ENCODE data around the gene CFAP65.

CFAP65 gene

DNA sequence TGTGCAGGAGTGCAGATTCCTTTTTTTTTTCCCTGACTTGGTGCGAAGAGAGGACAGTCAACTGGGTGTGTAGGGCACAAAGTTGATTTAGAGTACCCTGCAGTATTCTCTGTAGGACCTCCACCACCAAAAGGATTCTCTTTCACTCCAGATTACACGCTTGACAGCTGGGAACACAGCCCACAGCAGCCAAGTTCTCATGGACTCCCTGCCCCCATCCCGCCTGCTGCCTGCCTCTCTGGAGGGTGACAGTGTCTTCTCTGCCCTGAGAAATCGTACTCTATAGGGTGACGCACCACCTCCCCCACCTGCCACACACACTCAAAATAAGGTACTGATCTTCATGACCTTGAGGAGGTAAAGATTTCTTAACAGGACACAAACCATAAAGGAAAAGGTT is 46.0 kb upstream of the CFAP65 start:
- CTCF ChIA-PET = interaction anchor here (1.7 to 2.2 kb wide), 2 partner anchors 15 to 17 kb away, joined by 9 to 11 read pairs; no protein-coding TSS in a partner anchor
- POLR2A ChIA-PET = no interaction called here

DNA sequence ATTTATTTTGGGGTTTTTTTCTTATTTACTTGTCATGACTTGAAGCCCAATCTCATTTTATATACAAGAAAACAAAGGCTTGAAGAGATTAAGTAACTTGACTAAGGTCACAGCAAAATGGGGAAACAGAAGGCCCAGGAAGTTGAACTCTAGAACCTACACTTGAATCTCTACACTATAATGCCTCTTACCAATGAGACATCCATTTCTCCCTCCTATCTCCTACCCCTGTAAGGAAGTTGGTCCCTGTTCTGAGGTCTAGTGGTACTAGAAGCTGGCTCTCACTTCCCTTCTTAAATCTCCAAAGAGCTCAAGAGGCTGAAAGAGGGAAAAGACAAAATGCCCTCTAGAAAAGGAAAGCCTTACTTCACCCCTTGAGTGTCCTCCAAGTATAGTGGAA is 44.9 kb upstream of the CFAP65 start:
- ChIA-PET CTCF (interaction anchor here (0.6 to 1.7 kb wide), 2 partner anchors 14 to 18 kb away, joined by 3 to 9 read pairs; no protein-coding TSS in a partner anchor), POLR2A (no interaction called here)
- no peak for DNase-seq (ENCODE audit: extremely low spot score)
- TF ChIP-seq FOXM1 (IDR thresholded peaks at IDR 0.05; ENCODE audit: borderline replicate concordance) = no peak
- no peak for TF ChIP-seq FOXA1 (IDR thresholded peaks at IDR 0.05)
- no peak for TF ChIP-seq SP1 (IDR thresholded peaks at IDR 0.05)
- no peak for TF ChIP-seq ARNT (IDR thresholded peaks at IDR 0.05)
- TF ChIP-seq ZNF384 (IDR thresholded peaks at IDR 0.05) = no peak
- no peak for TF ChIP-seq LEF1 (IDR thresholded peaks at IDR 0.05; ENCODE audit: borderline replicate concordance)
- TF ChIP-seq, protein P1, sequence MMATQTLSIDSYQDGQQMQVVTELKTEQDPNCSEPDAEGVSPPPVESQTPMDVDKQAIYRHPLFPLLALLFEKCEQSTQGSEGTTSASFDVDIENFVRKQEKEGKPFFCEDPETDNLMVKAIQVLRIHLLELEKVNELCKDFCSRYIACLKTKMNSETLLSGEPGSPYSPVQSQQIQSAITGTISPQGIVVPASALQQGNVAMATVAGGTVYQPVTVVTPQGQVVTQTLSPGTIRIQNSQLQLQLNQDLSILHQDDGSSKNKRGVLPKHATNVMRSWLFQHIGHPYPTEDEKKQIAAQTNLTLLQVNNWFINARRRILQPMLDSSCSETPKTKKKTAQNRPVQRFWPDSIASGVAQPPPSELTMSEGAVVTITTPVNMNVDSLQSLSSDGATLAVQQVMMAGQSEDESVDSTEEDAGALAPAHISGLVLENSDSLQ (IDR thresholded peaks at IDR 0.05) = no peak
- TF ChIP-seq CTBP1 (IDR thresholded peaks at IDR 0.05; ENCODE audit: borderline replicate concordance) = no peak
- no peak for TF ChIP-seq L3MBTL2 (conservative IDR thresholded peaks at IDR 0.05)
- no peak for TF ChIP-seq NFRKB (IDR thresholded peaks at IDR 0.05)
- TF ChIP-seq FOXK2 (IDR thresholded peaks at IDR 0.05) = no peak
- no peak for TF ChIP-seq ELF4 (IDR thresholded peaks at IDR 0.05)
- no peak for TF ChIP-seq BHLHE40 (IDR thresholded peaks at IDR 0.05; ENCODE audit: borderline replicate concordance)

More for the DNA sequence above, 46.0 kb upstream of the CFAP65 start:
- TF ChIP-seq HDGF (IDR thresholded peaks at IDR 0.05; ENCODE audit: borderline replicate concordance) (no peak), FOXM1 (IDR thresholded peaks at IDR 0.05; ENCODE audit: borderline replicate concordance) (no peak), ARNT (IDR thresholded peaks at IDR 0.05) (no peak), ELF4 (IDR thresholded peaks at IDR 0.05) (no peak), BHLHE40 (IDR thresholded peaks at IDR 0.05; ENCODE audit: borderline replicate concordance) (no peak), CTBP1 (IDR thresholded peaks at IDR 0.05; ENCODE audit: borderline replicate concordance) (no peak), FOXA1 (IDR thresholded peaks at IDR 0.05) (no peak), NFRKB (IDR thresholded peaks at IDR 0.05) (no peak), LEF1 (IDR thresholded peaks at IDR 0.05; ENCODE audit: borderline replicate concordance) (no peak), ZNF384 (IDR thresholded peaks at IDR 0.05) (no peak), TARDBP (IDR thresholded peaks at IDR 0.05) (no peak), L3MBTL2 (conservative IDR thresholded peaks at IDR 0.05) (no peak), SUZ12 (IDR thresholded peaks at IDR 0.05) (no peak), FOXK2 (IDR thresholded peaks at IDR 0.05) (no peak), SP1 (IDR thresholded peaks at IDR 0.05) (no peak)
- TF ChIP-seq, protein P1 (IDR thresholded peaks at IDR 0.05) = no peak
- no peak for DNase-seq (ENCODE audit: extremely low spot score)

DNA sequence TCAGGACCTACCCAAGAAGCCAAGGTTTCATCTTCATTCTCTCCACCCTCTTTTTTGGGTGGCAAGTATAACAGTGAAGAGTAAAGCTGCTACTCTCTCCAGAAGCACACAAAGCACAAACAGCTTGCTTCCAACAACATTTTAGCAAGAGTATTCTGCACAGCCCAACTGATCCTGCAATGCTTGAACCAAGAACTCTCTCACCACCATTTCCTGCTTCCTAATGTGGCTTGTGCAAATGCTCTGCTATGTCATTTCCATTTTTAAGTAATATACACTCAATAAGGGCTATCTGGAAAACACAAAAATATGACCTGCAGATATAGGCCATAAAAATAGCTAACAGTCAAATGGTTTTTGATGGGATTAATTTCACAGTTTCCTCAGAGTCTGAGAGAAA is 43.5 kb upstream of the CFAP65 start:
- TF ChIP-seq NFRKB (IDR thresholded peaks at IDR 0.05) (no peak), ELF4 (IDR thresholded peaks at IDR 0.05) (no peak), FOXA1 (IDR thresholded peaks at IDR 0.05) (no peak), L3MBTL2 (conservative IDR thresholded peaks at IDR 0.05) (no peak), SP1 (IDR thresholded peaks at IDR 0.05) (no peak), TARDBP (IDR thresholded peaks at IDR 0.05) (no peak), BHLHE40 (IDR thresholded peaks at IDR 0.05; ENCODE audit: borderline replicate concordance) (no peak), CTBP1 (IDR thresholded peaks at IDR 0.05; ENCODE audit: borderline replicate concordance) (no peak), LEF1 (IDR thresholded peaks at IDR 0.05; ENCODE audit: borderline replicate concordance) (no peak), HDGF (IDR thresholded peaks at IDR 0.05; ENCODE audit: borderline replicate concordance) (no peak), ARNT (IDR thresholded peaks at IDR 0.05) (no peak), FOXK2 (IDR thresholded peaks at IDR 0.05) (no peak), SUZ12 (IDR thresholded peaks at IDR 0.05) (no peak), ZNF384 (IDR thresholded peaks at IDR 0.05) (no peak), FOXM1 (IDR thresholded peaks at IDR 0.05; ENCODE audit: borderline replicate concordance) (no peak)
- TF ChIP-seq, protein P1 (IDR thresholded peaks at IDR 0.05) = no peak
- ChIA-PET CTCF (interaction anchor here (0.6 to 1.0 kb wide), 2 partner anchors 12 kb away, joined by 3 to 4 read pairs; no protein-coding TSS in a partner anchor), POLR2A (no interaction called here)
- no peak for DNase-seq (ENCODE audit: extremely low spot score)

DNA sequence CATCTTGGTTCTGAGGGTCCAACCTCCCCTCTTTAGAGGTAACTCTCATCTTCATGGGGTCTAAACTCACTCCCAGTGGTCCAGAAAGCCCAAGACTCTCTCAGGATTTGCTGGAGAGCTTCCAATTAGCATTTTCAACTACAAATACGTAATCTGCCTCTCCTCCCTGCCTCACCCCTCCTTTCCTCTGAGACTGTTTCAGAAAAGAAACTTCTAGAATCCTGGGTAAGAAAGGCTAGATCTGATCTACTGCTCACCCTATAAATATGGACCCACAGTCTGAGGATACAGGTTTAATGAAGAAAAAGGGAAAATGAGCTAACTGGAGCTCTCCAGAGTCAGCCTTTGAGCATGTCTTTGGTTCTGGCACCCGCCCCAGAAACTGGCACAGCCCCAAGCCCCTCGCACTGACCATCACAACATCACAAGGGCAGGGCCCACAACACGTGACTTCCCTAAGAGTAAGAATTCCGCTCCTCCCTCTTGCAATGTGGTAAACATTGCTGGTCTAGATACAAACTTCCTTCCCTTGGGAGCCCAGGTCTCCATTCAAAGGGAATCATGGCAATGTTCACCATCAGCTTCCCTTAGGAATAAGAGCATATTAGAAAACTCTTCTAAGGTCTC is 41.1 kb upstream of the CFAP65 start:
- no peak for TF ChIP-seq SP1 (IDR thresholded peaks at IDR 0.05)
- no peak for TF ChIP-seq BHLHE40 (IDR thresholded peaks at IDR 0.05; ENCODE audit: borderline replicate concordance)
- TF ChIP-seq NFRKB (IDR thresholded peaks at IDR 0.05) = no peak
- no peak for TF ChIP-seq LEF1 (IDR thresholded peaks at IDR 0.05; ENCODE audit: borderline replicate concordance)
- no peak for TF ChIP-seq ZNF384 (IDR thresholded peaks at IDR 0.05)
- no peak for TF ChIP-seq FOXK2 (IDR thresholded peaks at IDR 0.05)
- TF ChIP-seq FOXM1 (IDR thresholded peaks at IDR 0.05; ENCODE audit: borderline replicate concordance) = no peak
- no peak for TF ChIP-seq CTBP1 (IDR thresholded peaks at IDR 0.05; ENCODE audit: borderline replicate concordance)
- DNase-seq (ENCODE audit: extremely low spot score) = no peak
- ChIA-PET CTCF (interaction anchor here (0.6 to 1.1 kb wide), 2 partner anchors 22 to 865 kb away, joined by 3 read pairs; no protein-coding TSS in a partner anchor), POLR2A (no interaction called here)

DNA sequence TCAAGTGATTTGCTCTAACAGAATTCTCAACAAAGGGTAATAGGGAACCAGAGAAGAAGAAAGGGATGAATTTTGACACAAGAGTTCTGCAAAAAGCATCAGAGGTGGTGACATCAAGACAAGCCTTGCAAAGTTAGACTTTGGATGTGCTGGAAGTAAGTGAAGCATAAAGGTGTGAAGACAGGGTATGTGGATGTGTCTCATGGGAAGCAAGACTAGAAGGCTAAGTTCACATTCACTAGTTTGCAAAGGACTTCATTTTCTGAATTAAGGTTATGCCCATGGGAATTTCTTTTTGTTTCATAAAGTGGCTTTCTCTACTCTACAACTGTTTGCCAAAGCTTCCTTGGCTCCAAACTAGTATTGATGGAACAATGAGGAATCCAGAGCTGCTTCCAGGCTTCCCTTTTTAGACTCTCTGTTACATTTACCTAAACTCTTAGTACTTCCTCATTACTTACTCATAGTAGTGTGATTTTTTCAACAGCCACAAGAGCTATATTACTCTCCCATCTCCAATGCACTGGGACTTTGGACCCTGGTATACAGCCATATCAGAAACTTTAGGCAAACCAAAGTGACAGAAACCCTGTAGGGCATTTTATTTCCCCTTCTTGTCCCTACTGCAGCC is 40.5 kb upstream of the CFAP65 start:
- TF ChIP-seq NFRKB (IDR thresholded peaks at IDR 0.05) (no peak), TARDBP (IDR thresholded peaks at IDR 0.05) (no peak), BHLHE40 (IDR thresholded peaks at IDR 0.05; ENCODE audit: borderline replicate concordance) (no peak), ARNT (IDR thresholded peaks at IDR 0.05) (no peak), ELF4 (IDR thresholded peaks at IDR 0.05) (no peak), HDGF (IDR thresholded peaks at IDR 0.05; ENCODE audit: borderline replicate concordance) (no peak), FOXA1 (IDR thresholded peaks at IDR 0.05) (no peak), L3MBTL2 (conservative IDR thresholded peaks at IDR 0.05) (no peak), SP1 (IDR thresholded peaks at IDR 0.05) (no peak), CTBP1 (IDR thresholded peaks at IDR 0.05; ENCODE audit: borderline replicate concordance) (no peak), LEF1 (IDR thresholded peaks at IDR 0.05; ENCODE audit: borderline replicate concordance) (no peak), FOXK2 (IDR thresholded peaks at IDR 0.05) (no peak), ZNF384 (IDR thresholded peaks at IDR 0.05) (no peak), SUZ12 (IDR thresholded peaks at IDR 0.05) (no peak), FOXM1 (IDR thresholded peaks at IDR 0.05; ENCODE audit: borderline replicate concordance) (no peak)
- TF ChIP-seq, protein P1 (IDR thresholded peaks at IDR 0.05) = no peak
- POLR2A ChIA-PET = no interaction called here
- DNase-seq (ENCODE audit: extremely low spot score) = no peak
- CTCF ChIA-PET = interaction anchor here (0.6 to 1.3 kb wide), 3 partner anchors 23 to 865 kb away, joined by 3 to 4 read pairs (median 3); no protein-coding TSS in a partner anchor
